Loucy (cell line): ENCODE results near the gene CCDC167.

ENCODE experiments used
- EZH2phosphoT487 ChIP-seq: fragments of 200-600 bp; IDR thresholded peaks from 2 replicates; pipeline ENCODE4 v1.6.1; 2018; ENCODE audit warnings: antibody characterized with exemption, mild to moderate bottlenecking, moderate library complexity, borderline replicate concordance
- TF ChIP-seq, protein P1 (sequence below): fragments of 200-600 bp; sonication (generic); conservative IDR thresholded peaks from 2 replicates; pipeline ENCODE4 v1.5.1; 2014; ENCODE audit warnings: mild to moderate bottlenecking, antibody characterized with exemption, low read length

- TF ChIP-seq, protein P1, sequence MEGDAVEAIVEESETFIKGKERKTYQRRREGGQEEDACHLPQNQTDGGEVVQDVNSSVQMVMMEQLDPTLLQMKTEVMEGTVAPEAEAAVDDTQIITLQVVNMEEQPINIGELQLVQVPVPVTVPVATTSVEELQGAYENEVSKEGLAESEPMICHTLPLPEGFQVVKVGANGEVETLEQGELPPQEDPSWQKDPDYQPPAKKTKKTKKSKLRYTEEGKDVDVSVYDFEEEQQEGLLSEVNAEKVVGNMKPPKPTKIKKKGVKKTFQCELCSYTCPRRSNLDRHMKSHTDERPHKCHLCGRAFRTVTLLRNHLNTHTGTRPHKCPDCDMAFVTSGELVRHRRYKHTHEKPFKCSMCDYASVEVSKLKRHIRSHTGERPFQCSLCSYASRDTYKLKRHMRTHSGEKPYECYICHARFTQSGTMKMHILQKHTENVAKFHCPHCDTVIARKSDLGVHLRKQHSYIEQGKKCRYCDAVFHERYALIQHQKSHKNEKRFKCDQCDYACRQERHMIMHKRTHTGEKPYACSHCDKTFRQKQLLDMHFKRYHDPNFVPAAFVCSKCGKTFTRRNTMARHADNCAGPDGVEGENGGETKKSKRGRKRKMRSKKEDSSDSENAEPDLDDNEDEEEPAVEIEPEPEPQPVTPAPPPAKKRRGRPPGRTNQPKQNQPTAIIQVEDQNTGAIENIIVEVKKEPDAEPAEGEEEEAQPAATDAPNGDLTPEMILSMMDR, result no peak
- TF ChIP-seq EZH2phosphoT487, result no peak
These were observed 30.6 kb upstream of the CCDC167 start for GRCh38 chr6:37530297-37530696.
